Loucy (cell line): ENCODE results near the gene REXO5.

Experiments used
- H2AFZ ChIP-seq: fragments of 200-600 bp; sonication (generic); 2 replicates; pipeline ENCODE4 v1.6.0; 2016; ENCODE audit warnings: antibody characterized with exemption, mild to moderate bottlenecking, low read length, moderate library complexity
- H3F3A ChIP-seq: fragments of 200-600 bp; 2 replicates; pipeline ENCODE4 v1.6.0; 2016; ENCODE audit warnings: antibody characterized with exemption, low read depth, mild to moderate bottlenecking
- H3K27me3 ChIP-seq: fragments of 200-600 bp; sonication (generic); 2 replicates; pipeline ENCODE4 v1.6.1; 2014; ENCODE audit warnings: low read length, mild to moderate bottlenecking; ENCODE audit not compliant: insufficient read depth, poor library complexity, severe bottlenecking
- H3K36me3 ChIP-seq: fragments of 200-600 bp; sonication (generic); 2 replicates; pipeline ENCODE4 v1.6.1; 2016; ENCODE audit warnings: low read length; ENCODE audit not compliant: insufficient read depth
- H3K4me1 ChIP-seq: fragments of 200-600 bp; sonication (generic); 2 replicates; pipeline ENCODE4 v1.5.1; 2014; ENCODE audit warnings: low read length, mild to moderate bottlenecking; ENCODE audit not compliant: insufficient read depth, poor library complexity, severe bottlenecking
- H3K4me2 ChIP-seq: fragments of 200-600 bp; sonication (generic); 2 replicates; pipeline ENCODE4 v1.6.0; 2014; ENCODE audit warnings: antibody characterized with exemption, low read length, low read depth, mild to moderate bottlenecking; ENCODE audit not compliant: poor library complexity, severe bottlenecking
- H3K4me3 ChIP-seq: fragments of 200-600 bp; sonication (generic); 2 replicates; pipeline ENCODE4 v1.5.1; 2014; ENCODE audit warnings: low read length, mild to moderate bottlenecking, mixed read lengths; ENCODE audit not compliant: poor library complexity, severe bottlenecking
- H3K79me2 ChIP-seq: fragments of 200-600 bp; sonication (generic); 2 replicates; pipeline ENCODE4 v1.6.1; 2014; ENCODE audit warnings: low read length; ENCODE audit not compliant: insufficient read depth
- H3K9ac ChIP-seq: fragments of 200-600 bp; sonication (generic); 2 replicates; pipeline ENCODE4 v1.6.0; 2014; ENCODE audit warnings: mild to moderate bottlenecking, low read depth, low read length, moderate library complexity; ENCODE audit not compliant: poor library complexity, severe bottlenecking
- H3K9me2 ChIP-seq: fragments of 200-600 bp; sonication (generic); replicated peaks from 2 replicates; pipeline ENCODE4 v1.6.1; 2016; ENCODE audit warnings: low read depth, low read length, mixed read lengths
- H3K9me3 ChIP-seq: fragments of 200-600 bp; sonication (generic); 2 replicates; pipeline ENCODE4 v1.6.1; 2014; ENCODE audit warnings: mild to moderate bottlenecking, antibody characterized with exemption, low read length, low read depth; ENCODE audit not compliant: insufficient read depth
- H4K20me1 ChIP-seq: fragments of 200-600 bp; sonication (generic); 2 replicates; pipeline ENCODE4 v1.6.0; 2014; ENCODE audit warnings: antibody characterized with exemption, low read length, mild to moderate bottlenecking; ENCODE audit not compliant: insufficient read depth, poor library complexity, severe bottlenecking
- EZH2phosphoT487 ChIP-seq: fragments of 200-600 bp; IDR thresholded peaks from 2 replicates; pipeline ENCODE4 v1.6.1; 2018; ENCODE audit warnings: antibody characterized with exemption, mild to moderate bottlenecking, moderate library complexity, borderline replicate concordance
- TF ChIP-seq, protein P1 (sequence below): fragments of 200-600 bp; sonication (generic); conservative IDR thresholded peaks from 2 replicates; pipeline ENCODE4 v1.5.1; 2014; ENCODE audit warnings: mild to moderate bottlenecking, antibody characterized with exemption, low read length

REXO5 gene

GRCh38 chr16:20768121-20768520, 38.2 kb upstream of the REXO5 start:
- TF ChIP-seq, protein P1, sequence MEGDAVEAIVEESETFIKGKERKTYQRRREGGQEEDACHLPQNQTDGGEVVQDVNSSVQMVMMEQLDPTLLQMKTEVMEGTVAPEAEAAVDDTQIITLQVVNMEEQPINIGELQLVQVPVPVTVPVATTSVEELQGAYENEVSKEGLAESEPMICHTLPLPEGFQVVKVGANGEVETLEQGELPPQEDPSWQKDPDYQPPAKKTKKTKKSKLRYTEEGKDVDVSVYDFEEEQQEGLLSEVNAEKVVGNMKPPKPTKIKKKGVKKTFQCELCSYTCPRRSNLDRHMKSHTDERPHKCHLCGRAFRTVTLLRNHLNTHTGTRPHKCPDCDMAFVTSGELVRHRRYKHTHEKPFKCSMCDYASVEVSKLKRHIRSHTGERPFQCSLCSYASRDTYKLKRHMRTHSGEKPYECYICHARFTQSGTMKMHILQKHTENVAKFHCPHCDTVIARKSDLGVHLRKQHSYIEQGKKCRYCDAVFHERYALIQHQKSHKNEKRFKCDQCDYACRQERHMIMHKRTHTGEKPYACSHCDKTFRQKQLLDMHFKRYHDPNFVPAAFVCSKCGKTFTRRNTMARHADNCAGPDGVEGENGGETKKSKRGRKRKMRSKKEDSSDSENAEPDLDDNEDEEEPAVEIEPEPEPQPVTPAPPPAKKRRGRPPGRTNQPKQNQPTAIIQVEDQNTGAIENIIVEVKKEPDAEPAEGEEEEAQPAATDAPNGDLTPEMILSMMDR = no peak
- no peak for TF ChIP-seq EZH2phosphoT487
- Histone ChIP-seq H2AFZ (no peak overlapping the region), H3K4me3 (no peak overlapping the region), H3K36me3 (no peaks in the 10 kb centered on the region), H3K9ac (no peak overlapping the region), H3K79me2 (no peaks in the 10 kb centered on the region), H4K20me1 (no peaks in the 10 kb centered on the region), H3K4me2 (no peak overlapping the region), H3F3A (no peaks in the 10 kb centered on the region), H3K27me3 (no peaks in the 10 kb centered on the region), H3K9me3 (no peaks in the 10 kb centered on the region), H3K4me1 (peaks cover 6% of the 10 kb centered on the region), H3K9me2 (no peaks in the 10 kb centered on the region)

- H2AFZ ChIP-seq = no peak overlapping the region
- H3F3A ChIP-seq = no peaks in the 10 kb centered on the region
- no peaks in the 10 kb centered on the region for H3K9me2 ChIP-seq
- no peak overlapping the region for H3K4me3 ChIP-seq
- no peaks in the 10 kb centered on the region for H3K79me2 ChIP-seq
- H3K4me1 ChIP-seq = peaks cover 6% of the 10 kb centered on the region
- H3K4me2 ChIP-seq = no peak overlapping the region
- no peaks in the 10 kb centered on the region for H3K27me3 ChIP-seq
- H3K9me3 ChIP-seq = no peaks in the 10 kb centered on the region
- no peaks in the 10 kb centered on the region for H4K20me1 ChIP-seq
- H3K36me3 ChIP-seq = no peaks in the 10 kb centered on the region
- TF ChIP-seq, protein P1 = no peak
- no peak for TF ChIP-seq EZH2phosphoT487
- H3K9ac ChIP-seq = no peak overlapping the region
These were observed 37.5 kb upstream of the REXO5 start for GRCh38 chr16:20768818-20769217.

DNA sequence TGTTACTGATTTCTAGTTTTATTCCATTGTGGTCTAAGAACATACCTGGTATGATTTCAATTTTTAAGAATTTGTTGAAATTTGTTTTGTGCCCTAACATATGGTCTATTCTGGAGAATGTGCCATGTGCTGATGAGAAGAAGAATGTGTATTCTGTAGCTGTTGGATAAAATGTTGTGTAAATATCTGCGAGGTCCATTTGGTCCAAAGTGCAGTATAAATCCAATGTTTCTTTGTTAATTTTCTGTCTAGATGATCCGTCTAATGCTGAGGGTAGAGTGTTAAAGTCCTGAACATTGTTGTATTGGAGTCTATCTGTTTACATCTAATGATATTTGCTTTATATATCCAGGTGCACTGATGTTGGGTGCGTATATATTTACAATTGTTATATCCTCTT, 32.6 kb upstream of the REXO5 start:
- no peaks in the 10 kb centered on the region for H3K36me3 ChIP-seq
- H3K4me2 ChIP-seq = no peak overlapping the region
- H3F3A ChIP-seq = no peaks in the 10 kb centered on the region
- H3K79me2 ChIP-seq = no peaks in the 10 kb centered on the region
- H3K9ac ChIP-seq = no peak overlapping the region
- H3K9me3 ChIP-seq = no peaks in the 10 kb centered on the region
- no peak overlapping the region for H3K4me3 ChIP-seq
- no peak overlapping the region for H2AFZ ChIP-seq
- no peaks in the 10 kb centered on the region for H4K20me1 ChIP-seq
- H3K9me2 ChIP-seq = no peaks in the 10 kb centered on the region
- TF ChIP-seq EZH2phosphoT487 = no peak
- TF ChIP-seq, protein P1 = no peak
- no peaks in the 10 kb centered on the region for H3K27me3 ChIP-seq
- no peaks in the 10 kb centered on the region for H3K4me1 ChIP-seq
